Spleen (tissue), 11 donors: ENCODE results near the gene FHAD1. TPM values are rescaled to one million over a fixed set of nuclear protein-coding genes. Genes with fewer than 3 reads are reported as not detected.

Experiments used
- DNase-seq: peaks from one replicate; pipeline ENCODE4 v3.0.0-alpha.2; 2020
- H3K27ac ChIP-seq, 8 donors: fragments of 200-600 bp; sonication (generic) in 7 of 8; 1 replicate in 4 of 8; 2 replicates in 4 of 8; pipeline versions ENCODE4 v1.5.0 to v1.8.0; 2016 to 2021; ENCODE audit warnings: inconsistent platforms in 4 of 8, mild to moderate bottlenecking in 4 of 8, moderate library complexity in 1 of 8
- H3K27me3 ChIP-seq, 7 donors: fragments of 200-600 bp; sonication (generic) in 6 of 7; replicated peaks in 1 of 7; 1 replicate in 4 of 7; 2 replicates in 3 of 7; pipeline versions ENCODE4 v1.5.0 to v1.8.0; 2016 to 2021; ENCODE audit warnings: inconsistent platforms in 3 of 7, mild to moderate bottlenecking in 1 of 7
- H3K36me3 ChIP-seq, 6 donors: fragments of 200-600 bp; sonication (generic) in 5 of 6; 1 replicate in 4 of 6; 2 replicates in 2 of 6; pipeline versions ENCODE4 v1.5.0 to v1.8.0; 2016 to 2021; ENCODE audit warnings: inconsistent platforms in 2 of 6
- H3K4me1 ChIP-seq, 6 donors: fragments of 200-600 bp; sonication (generic) in 5 of 6; 1 replicate in 3 of 6; 2 replicates in 3 of 6; pipeline versions ENCODE4 v1.5.0 to v1.8.0; 2016 to 2021; ENCODE audit warnings: inconsistent platforms in 3 of 6
- H3K4me3 ChIP-seq, 8 donors: fragments of 200-600 bp; sonication (generic) in 7 of 8; 1 replicate in 4 of 8; 2 replicates in 4 of 8; pipeline versions ENCODE4 v1.5.0 to v1.8.0; 2016 to 2021; ENCODE audit warnings: inconsistent platforms in 4 of 8, mild to moderate bottlenecking in 4 of 8, moderate library complexity in 2 of 8
- H3K9me3 ChIP-seq, 8 donors: fragments of 200-600 bp; sonication (generic) in 7 of 8; 1 replicate in 4 of 8; 2 replicates in 4 of 8; pipeline versions ENCODE4 v1.5.0 to v1.8.0; 2016 to 2021; ENCODE audit warnings: inconsistent platforms in 4 of 8
- CTCF ChIP-seq, 11 experiments: fragments of 200-600 bp in 7 of 11; fragments of 450-650 bp in 4 of 11; sonication (generic) in 4 of 11; IDR thresholded peaks in 8 of 11; conservative IDR thresholded peaks in 3 of 11; 1 replicate in 7 of 11; 2 replicates in 4 of 11; pipeline versions ENCODE4 v1.4.0 to v1.8.0; 2016 to 2021; ENCODE audit warnings: antibody characterized with exemption in 11 of 11, inconsistent platforms in 4 of 11, mild to moderate bottlenecking in 1 of 11
- POLR2A ChIP-seq, 3 donors: fragments of 450-650 bp; IDR thresholded peaks; one replicate each; pipeline ENCODE4 v1.5.1; 2017; ENCODE audit warnings: antibody characterized with exemption in 3 of 3, mild to moderate bottlenecking in 1 of 3
- POLR2AphosphoS5 ChIP-seq, 3 donors: sonication (generic); formaldehyde crosslinking; IDR thresholded peaks; one replicate each; pipeline ENCODE4 v1.5.1; 2017; ENCODE audit warnings: antibody characterized with exemption in 3 of 3
- WGBS, 5 donors: extraction: QIAGEN DNeasy Blood & Tissue Kit in 3 of 5; methylation state at CpG; one replicate each; pipeline versions ENCODE4 v1.1.5 to v1.1.7; 2013 to 2018; 5-methylcytosine and 5-hydroxymethylcytosine counted together
- intact Hi-C: fragments of 100-400 bp; cut with DNase I; formaldehyde crosslinking; loops from one replicate; pipeline ENCODE4 v1.15.0; 2023; ENCODE audit warnings: low total_unique reads
- polyA plus RNA-seq, 3 donors: library from polyadenylated mRNA; stranded (reverse); fragments of 200-250 nt; gene quantifications; one replicate each; pipeline ENCODE4 v1.2.1, GENCODE V29; 2013
- total RNA-seq, 7 donors: library from RNA; depleted of rRNA in 3 of 7; stranded (reverse); fragments of >200 nt in 3 of 7; fragmentation: NEBNext Ultra II Directional in 4 of 7; extraction: Animal tissue kit (Norgen Biotek cat#: 25700) in 4 of 7; gene quantifications; one replicate each; pipeline versions ENCODE4 v1.1.0 to v1.2.1, GENCODE V29; 2016 to 2021
- donor health status: healthy with polysubstance abuse.
- donor health status: DM: no; HTN: no; CAD: no; lungs with moderate emphysema.
- donor health status: DM: no; HTN: no; CAD: no.
- donor health status: Bipolar disorder and iron deficiency.
- donor health status: healthy.
- donor health status: DM: no; HTN: no; CAD: no.
- donor health status: DM: yes; HTN: yes; CAD: no.

FHAD1 gene
- total and polyA plus RNA-seq, 10 donors = 0.22 to 1.0 (median 0.28) TPM; not detected in 3

GRCh38 chr1:15423355-15424077 is 176.5 kb downstream of the FHAD1 start:
- H3K36me3 ChIP-seq = peaks cover 0 to 100% (median 36%) of the 10 kb centered on the region in 6 donors
- H3K4me3 ChIP-seq = no peak overlapping the region
- no peaks in the 10 kb centered on the region for H3K9me3 ChIP-seq
- intact Hi-C loops = no loop called here
- DNase-seq = no peak
- 85 to 95% (median 90%) methylated on average over 11 of the region's 11 CpGs for WGBS, 5 donors
- H3K4me1 ChIP-seq = peaks cover 19 to 100% (median 63%) of the 10 kb centered on the region in 6 donors
- TF ChIP-seq POLR2A (IDR thresholded peaks at IDR 0.05) = no peak
- no peak for TF ChIP-seq CTCF (IDR thresholded peaks at IDR 0.05 in 8 of 11, conservative IDR thresholded peaks at IDR 0.05 in 3 of 11)
- no peak for TF ChIP-seq POLR2AphosphoS5 (IDR thresholded peaks at IDR 0.05)
- H3K27me3 ChIP-seq = no peaks in the 10 kb centered on the region
- H3K27ac ChIP-seq = peak overlapping the region in 2 of 8 donors; percentile 71 to 96

- DNase-seq = no peak
- Histone ChIP-seq H3K36me3 (peaks cover 0 to 100% (median 43%) of the 10 kb centered on the region in 6 donors), H3K9me3 (no peaks in the 10 kb centered on the region), H3K4me3 (no peak overlapping the region), H3K27ac (peak overlapping the region in 4 of 8 donors; percentile 15 to 96 (median 37)), H3K27me3 (no peaks in the 10 kb centered on the region), H3K4me1 (peaks cover 12 to 99% (median 60%) of the 10 kb centered on the region in 6 donors)
- peak in 1 of 3 donors; percentile 63 for TF ChIP-seq POLR2AphosphoS5 (IDR thresholded peaks at IDR 0.05)
- no peak for TF ChIP-seq CTCF (IDR thresholded peaks at IDR 0.05 in 8 of 11, conservative IDR thresholded peaks at IDR 0.05 in 3 of 11)
- no peak for TF ChIP-seq POLR2A (IDR thresholded peaks at IDR 0.05)
- 64 to 75% (median 70%) methylated on average over 13 of the region's 13 CpGs for WGBS, 5 donors
- intact Hi-C loops = no loop called here
Observed at GRCh38 chr1:15424146-15424667, 177.2 kb downstream of the FHAD1 start.

GRCh38 chr1:15424981-15425380 is 178.0 kb downstream of the FHAD1 start:
- Histone ChIP-seq H3K4me1 (peaks cover 12 to 99% (median 52%) of the 10 kb centered on the region in 6 donors), H3K9me3 (no peaks in the 10 kb centered on the region), H3K36me3 (peaks cover 0 to 100% (median 51%) of the 10 kb centered on the region in 6 donors), H3K4me3 (no peak overlapping the region), H3K27ac (peak overlapping the region in 2 of 8 donors; percentile 48 to 96), H3K27me3 (no peaks in the 10 kb centered on the region)
- no peak for DNase-seq
- TF ChIP-seq CTCF (IDR thresholded peaks at IDR 0.05 in 8 of 11, conservative IDR thresholded peaks at IDR 0.05 in 3 of 11) (no peak), POLR2AphosphoS5 (IDR thresholded peaks at IDR 0.05) (no peak), POLR2A (IDR thresholded peaks at IDR 0.05) (no peak)
- whole genome bisulfite sequencing, 5 donors = 83 to 96% (median 84%) methylated on average over 5 of the region's 5 CpGs
- intact Hi-C loops = no loop called here

GRCh38 chr1:15425521-15425920 is 178.5 kb downstream of the FHAD1 start:
- peaks cover 0 to 100% (median 51%) of the 10 kb centered on the region in 6 donors for H3K36me3 ChIP-seq

More at GRCh38 chr1:15425521-15425920, 178.5 kb downstream of the FHAD1 start:
- peaks cover 12 to 99% (median 47%) of the 10 kb centered on the region in 6 donors for H3K4me1 ChIP-seq
- H3K27ac ChIP-seq = peak overlapping the region in 2 of 8 donors; percentile 47 to 49
- DNase-seq = no peak
- no peak overlapping the region for H3K4me3 ChIP-seq
- no peaks in the 10 kb centered on the region for H3K27me3 ChIP-seq
- TF ChIP-seq POLR2A (IDR thresholded peaks at IDR 0.05) = no peak
- TF ChIP-seq POLR2AphosphoS5 (IDR thresholded peaks at IDR 0.05) = no peak
- no peak for TF ChIP-seq CTCF (IDR thresholded peaks at IDR 0.05 in 8 of 11, conservative IDR thresholded peaks at IDR 0.05 in 3 of 11)
- 92 to 98% (median 94%) methylated on average over 10 of the region's 10 CpGs for WGBS, 5 donors
- no peaks in the 10 kb centered on the region for H3K9me3 ChIP-seq
- intact Hi-C loops = no loop called here
